GM19351 (cell line): ENCODE measurements around the gene GNAO1.

ENCODE experiments used
- ATAC-seq: cut with Tn5 transposase; IDR thresholded peaks from one replicate; pipeline ENCODE4 v1.9.1; 2021; ENCODE audit warnings: mild to moderate bottlenecking, moderate library complexity; ENCODE audit not compliant: unreplicated experiment

The GNAO1 gene

GRCh38 chr16:56344518-56345405, 153.5 kb downstream of the GNAO1 start:
- ATAC-seq = no peak

- ATAC-seq = no peak
These were observed 154.2 kb downstream of the GNAO1 start for GRCh38 chr16:56345406-56346050.

GRCh38 chr16:56346131-56346890, 155.0 kb downstream of the GNAO1 start:
- no peak for ATAC-seq

GRCh38 chr16:56347166-56347565, 155.9 kb downstream of the GNAO1 start:
- ATAC-seq = no peak

- no peak for ATAC-seq
These were observed 156.4 kb downstream of the GNAO1 start for GRCh38 chr16:56347670-56348069.

- no peak for ATAC-seq
These were observed 157.1 kb downstream of the GNAO1 start for GRCh38 chr16:56348168-56349085.

- ATAC-seq = no peak
These were observed 157.8 kb downstream of the GNAO1 start for GRCh38 chr16:56349086-56349415.

- no peak for ATAC-seq
These were observed 158.4 kb downstream of the GNAO1 start for GRCh38 chr16:56349711-56350161.

GRCh38 chr16:56350491-56351405, 159.5 kb downstream of the GNAO1 start:
- no peak for ATAC-seq

GRCh38 chr16:56351481-56351880, 160.2 kb downstream of the GNAO1 start:
- ATAC-seq = no peak

- no peak for ATAC-seq
These were observed 161.2 kb downstream of the GNAO1 start for GRCh38 chr16:56352351-56353053.

GRCh38 chr16:56353054-56353921, 162.0 kb downstream of the GNAO1 start:
- no peak for ATAC-seq

GRCh38 chr16:56354016-56354415, 162.7 kb downstream of the GNAO1 start:
- ATAC-seq = no peak

GRCh38 chr16:56354746-56355145, 163.5 kb downstream of the GNAO1 start:
- no peak for ATAC-seq

GRCh38 chr16:56355221-56355620, 163.9 kb downstream of the GNAO1 start:
- no peak for ATAC-seq

GRCh38 chr16:56355786-56356275, 164.5 kb downstream of the GNAO1 start:
- no peak for ATAC-seq
